H1 (cell line): ENCODE results near the gene ZDHHC11B. TPM values are rescaled to one million over a fixed set of nuclear protein-coding genes. Genes with fewer than 3 reads are reported as not detected.
"Not testable (repeated sequence)": the region's sequence is repeated elsewhere in the genome, so short reads cannot be mapped to it uniquely, and the experiment has no call there.

ENCODE experiments used
- CTCF ChIA-PET: fragments of 300-600 bp; sonication (Branson Sonifier 250); formaldehyde crosslinking; loops from one replicate; lab custom pipeline; 2021; ENCODE audit not compliant: partially characterized antibody; lab: Charles Lee
- POLR2A ChIA-PET: fragments of 300-600 bp; sonication (Branson Sonifier 250); formaldehyde crosslinking; loops from one replicate; lab custom pipeline; 2021; ENCODE audit warnings: inconsistent platforms; ENCODE audit not compliant: partially characterized antibody; lab: Charles Lee
- DNase-seq, 2 experiments: peaks; one replicate each; pipeline versions ENCODE4 v3.0.0 to v3.0.0-alpha.2; 2010 to 2022; ENCODE audit warnings: low spot score in 2 of 2, low read depth in 1 of 2, mixed read lengths in 1 of 2
- FAIRE-seq: peaks from 2 replicates; lab custom pipeline; 2011; peaks lifted over from hg19 to GRCh38; lab: Jason Lieb, UNC
- H2AFZ ChIP-seq: 2 replicates; pipeline ENCODE4 v1.8.1; 2012; ENCODE audit warnings: low read length, inconsistent platforms
- H2AK5ac ChIP-seq: 2 replicates; pipeline ENCODE4 v1.6.1; 2013; ENCODE audit warnings: low read depth, low read length
- H2BK120ac ChIP-seq: replicated peaks from 2 replicates; pipeline ENCODE3; 2013; ENCODE audit warnings: low read depth, low read length, inconsistent platforms
- H2BK12ac ChIP-seq: 2 replicates; pipeline ENCODE4 v1.6.1; 2013; ENCODE audit warnings: low read depth, low read length
- H2BK15ac ChIP-seq: 2 replicates; pipeline ENCODE4 v1.6.1; 2013; ENCODE audit warnings: low read length
- H2BK20ac ChIP-seq: 2 replicates; pipeline ENCODE4 v1.6.1; 2013; ENCODE audit warnings: low read length
- H2BK5ac ChIP-seq: 2 replicates; pipeline ENCODE4 v1.6.1; 2013; ENCODE audit warnings: low read depth, low read length
- H3K14ac ChIP-seq: 2 replicates; pipeline ENCODE4 v1.6.1; 2013; ENCODE audit warnings: inconsistent platforms; ENCODE audit not compliant: insufficient read length
- H3K18ac ChIP-seq: 2 replicates; pipeline ENCODE4 v1.6.1; 2013; ENCODE audit warnings: low read length; ENCODE audit errors: extremely low read depth
- H3K23ac ChIP-seq: 2 replicates; pipeline ENCODE4 v1.6.1; 2013; ENCODE audit warnings: inconsistent platforms; ENCODE audit not compliant: insufficient read length
- H3K23me2 ChIP-seq: 2 replicates; pipeline ENCODE4 v1.6.1; 2013; ENCODE audit warnings: low read depth, low read length
- H3K27ac ChIP-seq: 2 replicates; pipeline ENCODE4 v1.6.1; 2011; ENCODE audit warnings: low read depth, low read length, inconsistent platforms
- H3K27me3 ChIP-seq, 4 experiments: replicated peaks in 1 of 4; 1 replicate in 1 of 4; 2 replicates in 3 of 4; pipeline versions ENCODE4 v1.6.1 to v1.8.1; 2011 to 2013; ENCODE audit warnings: low read length in 3 of 4, mild to moderate bottlenecking in 3 of 4, inconsistent platforms in 2 of 4, mixed read lengths in 2 of 4, moderate library complexity in 1 of 4; ENCODE audit not compliant: control insufficient read depth in 3 of 4, insufficient read depth in 3 of 4; ENCODE audit errors: extremely low read depth in 1 of 4
- H3K36me3 ChIP-seq, 4 experiments: 2 replicates each; pipeline versions ENCODE4 v1.6.1 to v1.8.1; 2011 to 2013; ENCODE audit warnings: mild to moderate bottlenecking in 4 of 4, low read length in 3 of 4, moderate library complexity in 2 of 4, control low read depth in 1 of 4, inconsistent platforms in 1 of 4; ENCODE audit not compliant: insufficient read depth in 4 of 4, control insufficient read depth in 2 of 4
- H3K4ac ChIP-seq: replicated peaks from 2 replicates; pipeline ENCODE3; 2013; ENCODE audit warnings: low read length, low read depth, mixed read lengths, inconsistent platforms; ENCODE audit not compliant: insufficient read length
- H3K4me1 ChIP-seq, 4 experiments: replicated peaks in 1 of 4; 1 replicate in 1 of 4; 2 replicates in 3 of 4; pipeline versions ENCODE4 v1.6.1 to v1.8.1; 2011 to 2013; ENCODE audit warnings: low read length in 3 of 4, inconsistent platforms in 2 of 4, mixed read lengths in 1 of 4; ENCODE audit not compliant: insufficient read depth in 4 of 4, control insufficient read depth in 3 of 4
- H3K4me2 ChIP-seq, 2 experiments: 2 replicates each; pipeline versions ENCODE4 v1.6.1 to v1.8.1; 2011 to 2013; ENCODE audit warnings: low read depth in 2 of 2, low read length in 2 of 2, control low read depth in 1 of 2, inconsistent platforms in 1 of 2, mild to moderate bottlenecking in 1 of 2; ENCODE audit not compliant: insufficient read depth in 1 of 2
- H3K4me3 ChIP-seq, 4 experiments: fragments of 200-600, 300-600 bp in 1 of 4; sonication (generic), shearing (Covaris generic), sonication (Bioruptor Twin) in 1 of 4; 2 replicates each; pipeline versions ENCODE4 v1.5.1 to v1.8.1; 2011 to 2016; ENCODE audit warnings: low read length in 4 of 4, low read depth in 3 of 4, control low read depth in 2 of 4, inconsistent platforms in 2 of 4, mild to moderate bottlenecking in 2 of 4, mixed read lengths in 1 of 4, moderate library complexity in 1 of 4; ENCODE audit not compliant: insufficient read depth in 2 of 4; ENCODE audit errors: extremely low read depth in 1 of 4
- H3K56ac ChIP-seq: replicated peaks from 2 replicates; pipeline ENCODE3; 2013; ENCODE audit warnings: low read depth, mild to moderate bottlenecking, mixed read lengths, low read length, inconsistent platforms; ENCODE audit not compliant: insufficient read length
- H3K79me1 ChIP-seq: 2 replicates; pipeline ENCODE4 v1.6.1; 2013; ENCODE audit warnings: low read depth, low read length, control low read depth
- H3K79me2 ChIP-seq, 2 experiments: 2 replicates each; pipeline versions ENCODE4 v1.6.1 to v1.8.1; 2012 to 2013; ENCODE audit warnings: low read length in 2 of 2, mild to moderate bottlenecking in 2 of 2, inconsistent platforms in 1 of 2; ENCODE audit not compliant: insufficient read depth in 2 of 2, control insufficient read depth in 1 of 2
- H3K9ac ChIP-seq, 4 experiments: replicated peaks in 1 of 4; 1 replicate in 1 of 4; 2 replicates in 3 of 4; pipeline versions ENCODE4 v1.6.1 to v1.8.1; 2011 to 2013; ENCODE audit warnings: low read depth in 3 of 4, low read length in 3 of 4, control low read depth in 2 of 4, mild to moderate bottlenecking in 2 of 4, moderate library complexity in 2 of 4, inconsistent platforms in 1 of 4; ENCODE audit errors: extremely low read depth in 1 of 4
- H3K9me3 ChIP-seq, 2 experiments: 2 replicates each; pipeline versions ENCODE4 v1.6.1 to v1.8.1; 2012 to 2013; ENCODE audit warnings: mild to moderate bottlenecking in 2 of 2, moderate library complexity in 2 of 2, control low read depth in 1 of 2, inconsistent platforms in 1 of 2, low read depth in 1 of 2, low read length in 1 of 2, mixed read lengths in 1 of 2; ENCODE audit not compliant: insufficient read depth in 2 of 2
- H4K20me1 ChIP-seq, 2 experiments: replicated peaks in 1 of 2; 2 replicates each; pipeline versions ENCODE3 to v1.8.1; 2011 to 2013; ENCODE audit warnings: inconsistent platforms in 2 of 2, low read length in 2 of 2, mild to moderate bottlenecking in 1 of 2; ENCODE audit not compliant: insufficient read depth in 2 of 2, control insufficient read depth in 1 of 2
- H4K5ac ChIP-seq: 2 replicates; pipeline ENCODE4 v1.6.1; 2013; ENCODE audit warnings: low read length, low read depth, mixed read lengths, inconsistent platforms; ENCODE audit not compliant: insufficient read length
- H4K8ac ChIP-seq: 2 replicates; pipeline ENCODE4 v1.8.0; 2013; ENCODE audit warnings: mild to moderate bottlenecking, moderate library complexity, low read length, inconsistent platforms; ENCODE audit not compliant: insufficient read depth; ENCODE audit errors: extremely low read depth
- H4K91ac ChIP-seq: replicated peaks from 2 replicates; pipeline ENCODE3; 2013; ENCODE audit warnings: low read length, mixed read lengths, inconsistent platforms; ENCODE audit not compliant: insufficient read length
- WGBS, 2 experiments: shearing (Covaris generic) in 1 of 2; methylation state at CpG; one replicate each; pipeline versions ENCODE4 v1.1.6 to v1.1.7; 2013 to 2015; ENCODE audit warnings: low lambda C conversion rate in 2 of 2, mixed read lengths in 2 of 2, inconsistent platforms in 1 of 2, low coverage in 1 of 2, missing lambda C conversion rate in 1 of 2; ENCODE audit not compliant: insufficient replicate concordance in 2 of 2, insufficient coverage in 1 of 2, insufficient read length in 1 of 2; ENCODE audit errors: extremely low coverage in 1 of 2, missing lambda C conversion rate in 1 of 2; 5-methylcytosine and 5-hydroxymethylcytosine counted together
- polyA plus RNA-seq, 7 experiments: library from polyadenylated mRNA; depleted of rRNA in 3 of 7; stranded (reverse) in 5 of 7; unstranded in 2 of 7; fragments of >200 nt in 5 of 7; fragments of 200-250 nt in 2 of 7; gene quantifications; 1 replicate in 5 of 7; 2 replicates in 1 of 7; 4 replicates in 1 of 7; pipeline versions ENCODE4 v1.2.1 to v1.2.3, GENCODE V29; 2011 to 2013; ENCODE audit warnings: missing spikeins in 2 of 7, mixed read lengths in 2 of 7
- total RNA-seq: library from RNA; stranded (reverse); fragmentation: NEBNext Ultra II Directional; extraction: Animal tissue kit (Norgen Biotek cat#: 25700); gene quantifications from 2 replicates; pipeline ENCODE4 v1.2.1, GENCODE V29; 2021

Gene ZDHHC11B
- total and polyA plus RNA-seq, 2 of the 8 experiments (the other 6 are each of a cell fraction or from before 2014, with no cell fraction given), result 0.29 to 2.5 TPM

DNA sequence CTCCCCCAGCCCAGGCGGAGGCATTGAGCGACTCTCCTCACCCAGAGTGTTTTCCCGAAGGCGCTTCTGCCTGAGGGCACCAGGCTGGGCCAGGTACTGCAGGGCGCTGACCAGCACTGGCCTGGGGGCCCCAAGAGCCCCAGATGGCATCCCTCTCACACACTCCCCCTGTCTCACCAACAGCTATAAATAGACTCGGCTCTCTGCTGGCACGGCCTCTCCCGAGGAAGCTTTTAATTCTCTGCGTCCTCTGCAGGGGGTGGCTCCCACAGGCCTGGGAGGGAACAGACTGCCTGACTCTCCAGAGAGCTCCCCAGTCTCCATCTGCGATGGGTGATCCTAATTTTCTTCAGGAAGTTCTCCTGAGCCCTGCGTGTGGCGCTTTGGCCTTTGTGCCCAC, 2.2 kb downstream of the ZDHHC11B start:
- H3K9me3 ChIP-seq, H3K36me3 ChIP-seq, H3K27ac ChIP-seq, H3K23ac ChIP-seq, H3K56ac ChIP-seq, H3K79me1 ChIP-seq, H3K4ac ChIP-seq, H4K5ac ChIP-seq, H3K79me2 ChIP-seq, H2AFZ ChIP-seq, DNase-seq, H2BK120ac ChIP-seq, H2BK12ac ChIP-seq, H3K18ac ChIP-seq, H2BK20ac ChIP-seq, POLR2A ChIA-PET, H3K4me1 ChIP-seq, CTCF ChIA-PET, H2AK5ac ChIP-seq, H3K9ac ChIP-seq, H4K20me1 ChIP-seq, H3K4me3 ChIP-seq, H4K8ac ChIP-seq, H2BK15ac ChIP-seq, H2BK5ac ChIP-seq, H3K14ac ChIP-seq, H4K91ac ChIP-seq: not testable (repeated sequence)
- Histone ChIP-seq H3K27me3 (peaks cover 9 to 18% (median 15%) of the 10 kb centered on the region in 4 experiments), H3K4me2 (0 out of 4 replicates have a peak overlapping the region, but pooled peaks of 1 of the 2 experiments have one; percentile 67), H3K23me2 (peaks cover 14% of the 10 kb centered on the region; the same call in 1 of the 2 replicates)
- peak; percentile 45 for FAIRE-seq
- WGBS, 2 experiments, result no CpG with 5 or more reads among the region's 12 CpGs

- H2BK5ac ChIP-seq, H3K27ac ChIP-seq, H3K4ac ChIP-seq, H3K4me1 ChIP-seq, H3K36me3 ChIP-seq, FAIRE-seq, CTCF ChIA-PET, H3K79me1 ChIP-seq, H3K23ac ChIP-seq, POLR2A ChIA-PET, H3K9ac ChIP-seq, H4K20me1 ChIP-seq, H2BK120ac ChIP-seq, H3K4me2 ChIP-seq, H3K14ac ChIP-seq, H2BK12ac ChIP-seq, H3K9me3 ChIP-seq, H3K4me3 ChIP-seq, H4K91ac ChIP-seq, DNase-seq, H4K8ac ChIP-seq, H2AK5ac ChIP-seq, H3K56ac ChIP-seq, H2BK20ac ChIP-seq, H3K79me2 ChIP-seq, H4K5ac ChIP-seq, H2BK15ac ChIP-seq, H3K18ac ChIP-seq, H2AFZ ChIP-seq: not testable (repeated sequence)
- 91% methylated on average over 17 of the region's 17 CpGs; no CpG with 5 or more reads in 1 of the 2 experiments for whole genome bisulfite sequencing, 2 experiments
- Histone ChIP-seq H3K23me2 (peaks cover 14% of the 10 kb centered on the region; the same call in 1 of the 2 replicates), H3K27me3 (peaks cover 9 to 17% (median 15%) of the 10 kb centered on the region in 4 experiments)
These were observed 4.0 kb downstream of the ZDHHC11B start for GRCh38 chr5:780571-780970.
